ENCODE results near the gene INPP5F.

INPP5F gene

GRCh38 chr10:119693262-119693957 lies 32.4 kb upstream of the INPP5F start:
- Histone ChIP-seq H3K18ac (ENCODE audit: low read length) (no peak overlapping the region), H3K27me3 (ENCODE audit: control insufficient read depth in 3 of 3, insufficient read depth in 3 of 3, low read depth in 1 of 3, low read length in 3 of 3) (no peaks in the 10 kb centered on the region), H3K4me2 (ENCODE audit: insufficient read depth, low read length, poor library complexity, severe bottlenecking) (no peak overlapping the region), H4K8ac (ENCODE audit: low read depth, low read length) (no peak overlapping the region), H3K14ac (ENCODE audit: low read length) (no peak overlapping the region), H3K36me3 (replicated peaks in 1 of 2; ENCODE audit: control insufficient read depth in 2 of 2, insufficient read depth in 2 of 2, low read length in 2 of 2) (no peaks in the 10 kb centered on the region), H3K23ac (ENCODE audit: low read depth, low read length, poor library complexity) (no peak overlapping the region), H2BK120ac (ENCODE audit: low read depth, low read length) (no peak overlapping the region), H4K91ac (ENCODE audit: low read depth, low read length, poor library complexity) (no peak overlapping the region), H2AK5ac (ENCODE audit: low read depth, low read length) (no peak overlapping the region), H3K4me3 (ENCODE audit: low read length in 2 of 2) (no peak overlapping the region), H3K79me1 (ENCODE audit: low read depth, low read length) (no peaks in the 10 kb centered on the region), H2BK12ac (ENCODE audit: low read length) (no peak overlapping the region), H2BK5ac (ENCODE audit: low read length) (no peak overlapping the region), H3K4ac (ENCODE audit: low read length) (no peak overlapping the region), H3K9ac (ENCODE audit: low read depth, low read length, poor library complexity) (no peak overlapping the region), H3K9me3 (replicated peaks in 1 of 2; ENCODE audit: control insufficient read depth in 2 of 2, insufficient read depth in 1 of 2, low read depth in 1 of 2, low read length in 2 of 2) (peaks cover 2 to 18% of the 10 kb centered on the region in 2 donors), H3K27ac (replicated peaks; ENCODE audit: low read length) (no peak overlapping the region), H2BK15ac (ENCODE audit: low read length) (no peak overlapping the region), H3K4me1 (ENCODE audit: control insufficient read depth in 2 of 2, insufficient read depth in 1 of 2, low read depth in 1 of 2, low read length in 2 of 2) (peaks cover 9 to 22% of the 10 kb centered on the region in 2 donors), H2AFZ (ENCODE audit: low read length) (peak overlapping the region; percentile 50)
- WGBS, 2 donors (ENCODE audit: extremely low coverage in 2 of 2, insufficient read length in 2 of 2, insufficient replicate concordance in 1 of 2) = no CpG with 5 or more reads among the region's 6 CpGs
- DNase-seq (ENCODE audit: low spot score) = no peak

GRCh38 chr10:119694608-119695007 lies 31.2 kb upstream of the INPP5F start:
- Histone ChIP-seq H3K79me1 (ENCODE audit: low read depth, low read length) (no peaks in the 10 kb centered on the region), H3K23ac (ENCODE audit: low read depth, low read length, poor library complexity) (no peak overlapping the region), H3K4ac (ENCODE audit: low read length) (no peak overlapping the region), H2BK120ac (ENCODE audit: low read depth, low read length) (no peak overlapping the region), H4K91ac (ENCODE audit: low read depth, low read length, poor library complexity) (no peak overlapping the region), H3K27me3 (ENCODE audit: control insufficient read depth in 3 of 3, insufficient read depth in 3 of 3, low read depth in 1 of 3, low read length in 3 of 3) (no peaks in the 10 kb centered on the region), H3K36me3 (replicated peaks in 1 of 2; ENCODE audit: control insufficient read depth in 2 of 2, insufficient read depth in 2 of 2, low read length in 2 of 2) (no peaks in the 10 kb centered on the region), H4K8ac (ENCODE audit: low read depth, low read length) (no peak overlapping the region), H3K9ac (ENCODE audit: low read depth, low read length, poor library complexity) (no peak overlapping the region), H3K4me3 (ENCODE audit: low read length in 2 of 2) (no peak overlapping the region), H2BK5ac (ENCODE audit: low read length) (no peak overlapping the region), H2BK12ac (ENCODE audit: low read length) (no peak overlapping the region), H2AFZ (ENCODE audit: low read length) (no peak overlapping the region), H2AK5ac (ENCODE audit: low read depth, low read length) (no peak overlapping the region), H3K4me2 (ENCODE audit: insufficient read depth, low read length, poor library complexity, severe bottlenecking) (no peak overlapping the region), H3K27ac (replicated peaks; ENCODE audit: low read length) (no peak overlapping the region), H2BK15ac (ENCODE audit: low read length) (no peak overlapping the region), H3K9me3 (replicated peaks in 1 of 2; ENCODE audit: control insufficient read depth in 2 of 2, insufficient read depth in 1 of 2, low read depth in 1 of 2, low read length in 2 of 2) (peaks cover 2 to 18% of the 10 kb centered on the region in 2 donors), H3K14ac (ENCODE audit: low read length) (no peak overlapping the region), H3K4me1 (ENCODE audit: control insufficient read depth in 2 of 2, insufficient read depth in 1 of 2, low read depth in 1 of 2, low read length in 2 of 2) (peaks cover 5 to 14% of the 10 kb centered on the region in 2 donors), H3K18ac (ENCODE audit: low read length) (no peak overlapping the region)
- no peak for DNase-seq (ENCODE audit: low spot score)
- WGBS, 2 donors (ENCODE audit: extremely low coverage in 2 of 2, insufficient read length in 2 of 2, insufficient replicate concordance in 1 of 2) = no CpG with 5 or more reads among the region's 7 CpGs

GRCh38 chr10:119700321-119700954 lies 25.4 kb upstream of the INPP5F start:
- Histone ChIP-seq H2AFZ (ENCODE audit: low read length) (no peak overlapping the region), H4K8ac (ENCODE audit: low read depth, low read length) (no peak overlapping the region), H3K4me3 (ENCODE audit: low read length in 2 of 2) (no peak overlapping the region), H3K23ac (ENCODE audit: low read depth, low read length, poor library complexity) (no peak overlapping the region), H3K36me3 (replicated peaks in 1 of 2; ENCODE audit: control insufficient read depth in 2 of 2, insufficient read depth in 2 of 2, low read length in 2 of 2) (no peaks in the 10 kb centered on the region), H3K4me1 (ENCODE audit: control insufficient read depth in 2 of 2, insufficient read depth in 1 of 2, low read depth in 1 of 2, low read length in 2 of 2) (peaks cover 0 to 4% of the 10 kb centered on the region in 2 donors), H3K27ac (replicated peaks; ENCODE audit: low read length) (no peak overlapping the region), H3K14ac (ENCODE audit: low read length) (no peak overlapping the region), H2BK15ac (ENCODE audit: low read length) (no peak overlapping the region), H3K9ac (ENCODE audit: low read depth, low read length, poor library complexity) (no peak overlapping the region), H3K4me2 (ENCODE audit: insufficient read depth, low read length, poor library complexity, severe bottlenecking) (no peak overlapping the region), H3K18ac (ENCODE audit: low read length) (no peak overlapping the region), H3K27me3 (ENCODE audit: control insufficient read depth in 3 of 3, insufficient read depth in 3 of 3, low read depth in 1 of 3, low read length in 3 of 3) (no peaks in the 10 kb centered on the region), H2BK12ac (ENCODE audit: low read length) (no peak overlapping the region), H2BK5ac (ENCODE audit: low read length) (no peak overlapping the region), H2AK5ac (ENCODE audit: low read depth, low read length) (no peak overlapping the region), H3K4ac (ENCODE audit: low read length) (no peak overlapping the region), H3K79me1 (ENCODE audit: low read depth, low read length) (no peaks in the 10 kb centered on the region), H3K9me3 (replicated peaks in 1 of 2; ENCODE audit: control insufficient read depth in 2 of 2, insufficient read depth in 1 of 2, low read depth in 1 of 2, low read length in 2 of 2) (peaks cover under 1 to 5% of the 10 kb centered on the region in 2 donors), H4K91ac (ENCODE audit: low read depth, low read length, poor library complexity) (no peak overlapping the region), H2BK120ac (ENCODE audit: low read depth, low read length) (no peak overlapping the region)
- WGBS, 2 donors (ENCODE audit: extremely low coverage in 2 of 2, insufficient read length in 2 of 2, insufficient replicate concordance in 1 of 2) = no CpG with 5 or more reads among the region's 4 CpGs
- no peak for DNase-seq (ENCODE audit: low spot score)

- peaks cover 4 to 9% of the 10 kb centered on the region in 2 donors for H3K9me3 ChIP-seq (replicated peaks in 1 of 2; ENCODE audit: control insufficient read depth in 2 of 2, insufficient read depth in 1 of 2, low read depth in 1 of 2, low read length in 2 of 2)
- no peak overlapping the region for H2AK5ac ChIP-seq (ENCODE audit: low read depth, low read length)
- peaks cover 0 to 4% of the 10 kb centered on the region in 2 donors for H3K4me1 ChIP-seq (ENCODE audit: control insufficient read depth in 2 of 2, insufficient read depth in 1 of 2, low read depth in 1 of 2, low read length in 2 of 2)
- H3K27me3 ChIP-seq (ENCODE audit: control insufficient read depth in 3 of 3, insufficient read depth in 3 of 3, low read depth in 1 of 3, low read length in 3 of 3) = no peaks in the 10 kb centered on the region
- H3K27ac ChIP-seq (replicated peaks; ENCODE audit: low read length) = no peak overlapping the region
- WGBS, 2 donors (ENCODE audit: extremely low coverage in 2 of 2, insufficient read length in 2 of 2, insufficient replicate concordance in 1 of 2) = no CpG with 5 or more reads among the region's 7 CpGs
- H3K79me1 ChIP-seq (ENCODE audit: low read depth, low read length) = no peaks in the 10 kb centered on the region
- H3K4ac ChIP-seq (ENCODE audit: low read length) = no peak overlapping the region
- no peak overlapping the region for H3K14ac ChIP-seq (ENCODE audit: low read length)
- H3K23ac ChIP-seq (ENCODE audit: low read depth, low read length, poor library complexity) = no peak overlapping the region
- H4K8ac ChIP-seq (ENCODE audit: low read depth, low read length) = no peak overlapping the region
- no peaks in the 10 kb centered on the region for H3K36me3 ChIP-seq (replicated peaks in 1 of 2; ENCODE audit: control insufficient read depth in 2 of 2, insufficient read depth in 2 of 2, low read length in 2 of 2)
- H2BK120ac ChIP-seq (ENCODE audit: low read depth, low read length) = no peak overlapping the region
- no peak overlapping the region for H3K9ac ChIP-seq (ENCODE audit: low read depth, low read length, poor library complexity)
- no peak overlapping the region for H2BK12ac ChIP-seq (ENCODE audit: low read length)
- no peak overlapping the region for H3K4me2 ChIP-seq (ENCODE audit: insufficient read depth, low read length, poor library complexity, severe bottlenecking)
- no peak overlapping the region for H2BK15ac ChIP-seq (ENCODE audit: low read length)
- no peak overlapping the region for H4K91ac ChIP-seq (ENCODE audit: low read depth, low read length, poor library complexity)
- H2AFZ ChIP-seq (ENCODE audit: low read length) = no peak overlapping the region
- no peak for DNase-seq (ENCODE audit: low spot score)
- H3K4me3 ChIP-seq (ENCODE audit: low read length in 2 of 2) = no peak overlapping the region
- H3K18ac ChIP-seq (ENCODE audit: low read length) = no peak overlapping the region
- no peak overlapping the region for H2BK5ac ChIP-seq (ENCODE audit: low read length)
Measured at GRCh38 chr10:119701861-119702260, 24.0 kb upstream of the INPP5F start.
